Hepatocyte (in vitro differentiated cells): Measurements from ENCODE around the gene ZNF17.

ENCODE experiments used
- CTCF ChIP-seq: fragments of 200-600 bp; sonication (generic); IDR thresholded peaks from 2 replicates; pipeline ENCODE4 v1.5.1; 2016; ENCODE audit warnings: antibody characterized with exemption, mild to moderate bottlenecking; ENCODE audit not compliant: poor library complexity
- EZH2phosphoT487 ChIP-seq: fragments of 200-600 bp; sonication (generic); IDR thresholded peaks from one replicate; pipeline ENCODE4 v1.6.1; 2018; ENCODE audit warnings: antibody characterized with exemption, mild to moderate bottlenecking, low read depth, moderate library complexity; ENCODE audit not compliant: unreplicated experiment, severe bottlenecking

GRCh38 chr19:57389730-57390598 is 21.0 kb upstream of the ZNF17 start, which contains the start of gene ZNF548:
- TF ChIP-seq EZH2phosphoT487 (no peak), CTCF (no peak)
